OCI-M2 (cell line): Measurements from ENCODE around the gene ARHGAP28.
"Not testable (repeated sequence)": the region's sequence is repeated elsewhere in the genome, so short reads cannot be mapped to it uniquely, and the experiment has no call there.

Source experiments
- DNase-seq: peaks from one replicate; lab custom pipeline; 2025; ENCODE audit not compliant: unreplicated experiment; lab: John Stamatoyannopoulos, UW

ARHGAP28 gene

DNA sequence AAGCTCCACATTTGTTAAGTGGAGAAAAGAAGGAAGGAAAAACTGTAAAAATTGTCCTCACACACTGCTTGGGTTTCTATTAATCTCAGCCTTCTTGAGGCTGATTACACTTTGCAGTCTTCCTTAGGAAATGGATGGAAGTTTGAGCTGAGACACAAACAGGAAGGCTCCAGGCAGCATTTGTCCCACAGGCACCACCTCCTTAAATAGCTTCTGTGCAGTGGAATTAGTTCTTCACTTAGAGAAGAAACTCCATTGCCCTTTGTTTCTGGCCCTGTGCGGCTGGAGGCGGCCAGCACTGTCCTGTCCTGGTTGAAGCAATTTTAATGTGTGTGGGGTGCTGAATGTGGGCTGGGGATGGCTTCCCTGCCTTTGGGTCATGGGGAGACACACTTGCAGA, 44.3 kb downstream of the ARHGAP28 start:
- DNase-seq, result no peak

DNA sequence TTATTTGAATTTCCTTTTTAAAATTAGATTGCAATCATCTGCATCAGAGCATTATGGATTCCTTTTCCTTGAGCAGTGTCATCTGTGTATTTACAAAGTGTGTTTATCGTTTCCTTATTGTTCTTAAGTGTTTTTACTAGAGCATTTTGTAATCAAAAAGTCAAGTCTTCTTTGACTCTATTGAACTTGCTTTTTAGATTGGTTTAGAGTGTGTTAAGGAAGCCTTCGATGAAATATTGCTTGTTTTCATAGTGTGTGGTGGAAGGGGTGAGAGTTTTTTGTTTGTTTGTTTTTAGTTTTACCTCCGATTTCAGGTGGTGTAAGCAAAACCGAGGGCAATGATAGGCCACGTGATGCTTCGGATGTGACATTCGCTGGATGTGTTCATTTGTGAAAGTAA, 45.7 kb downstream of the ARHGAP28 start:
- no peak for DNase-seq

DNA sequence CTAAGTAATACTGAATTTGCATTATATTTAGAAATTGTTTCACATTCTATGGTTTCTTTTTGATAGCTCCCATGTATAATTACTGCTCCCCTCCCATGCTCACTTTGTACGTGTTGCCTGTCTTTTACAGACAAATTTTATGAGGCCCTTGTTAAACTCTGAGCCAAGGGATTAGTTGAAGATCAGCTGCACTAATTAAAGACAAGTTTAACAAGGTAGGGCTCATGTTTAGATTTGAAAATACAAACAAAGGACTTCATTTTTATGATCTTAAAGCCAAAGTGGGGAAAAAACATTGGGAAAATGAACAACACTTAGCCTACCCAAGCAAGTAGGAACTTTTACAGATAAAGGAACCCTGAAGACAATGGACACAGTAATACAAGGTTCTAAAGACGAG, 46.2 kb downstream of the ARHGAP28 start:
- DNase-seq, result no peak

DNA sequence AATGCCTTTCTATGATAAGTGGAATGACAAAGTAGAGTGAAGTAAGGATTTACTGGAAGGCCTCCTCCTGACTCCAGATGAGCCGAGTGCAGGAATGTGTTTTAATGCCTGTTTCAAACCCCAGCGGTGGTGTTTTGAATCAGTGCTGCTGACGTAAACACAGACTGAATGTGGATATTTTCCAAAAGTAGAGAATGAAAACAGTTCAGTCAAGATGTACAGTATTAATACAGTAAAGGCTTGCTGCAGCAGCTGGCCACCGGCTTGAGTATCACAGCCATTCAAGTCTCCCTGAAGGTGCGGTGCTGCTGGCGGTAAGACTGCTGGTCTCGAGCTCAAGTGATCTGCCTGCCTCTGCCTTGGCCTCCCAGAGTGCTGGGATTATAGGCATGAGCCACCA, 46.7 kb downstream of the ARHGAP28 start:
- no peak for DNase-seq

DNA sequence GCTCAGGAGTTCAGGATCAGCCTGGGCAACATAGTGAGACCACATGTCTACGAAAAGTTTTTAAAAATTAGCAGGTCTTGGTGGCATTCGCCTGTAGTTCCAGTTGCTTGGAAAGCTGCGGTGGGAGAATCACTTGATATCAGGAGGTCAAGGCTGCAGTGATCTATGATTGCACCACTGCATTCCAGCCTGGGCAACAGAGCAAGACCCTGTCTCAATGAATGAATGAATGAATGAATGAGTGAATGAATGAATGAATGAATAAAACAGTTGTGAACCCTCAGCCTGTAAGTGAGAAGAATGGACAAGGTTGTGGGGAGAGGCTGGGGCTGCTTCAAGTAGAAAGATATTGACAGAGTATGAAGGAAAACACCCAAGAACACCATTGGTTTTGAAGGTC, 48.0 kb downstream of the ARHGAP28 start:
- no peak for DNase-seq

DNA sequence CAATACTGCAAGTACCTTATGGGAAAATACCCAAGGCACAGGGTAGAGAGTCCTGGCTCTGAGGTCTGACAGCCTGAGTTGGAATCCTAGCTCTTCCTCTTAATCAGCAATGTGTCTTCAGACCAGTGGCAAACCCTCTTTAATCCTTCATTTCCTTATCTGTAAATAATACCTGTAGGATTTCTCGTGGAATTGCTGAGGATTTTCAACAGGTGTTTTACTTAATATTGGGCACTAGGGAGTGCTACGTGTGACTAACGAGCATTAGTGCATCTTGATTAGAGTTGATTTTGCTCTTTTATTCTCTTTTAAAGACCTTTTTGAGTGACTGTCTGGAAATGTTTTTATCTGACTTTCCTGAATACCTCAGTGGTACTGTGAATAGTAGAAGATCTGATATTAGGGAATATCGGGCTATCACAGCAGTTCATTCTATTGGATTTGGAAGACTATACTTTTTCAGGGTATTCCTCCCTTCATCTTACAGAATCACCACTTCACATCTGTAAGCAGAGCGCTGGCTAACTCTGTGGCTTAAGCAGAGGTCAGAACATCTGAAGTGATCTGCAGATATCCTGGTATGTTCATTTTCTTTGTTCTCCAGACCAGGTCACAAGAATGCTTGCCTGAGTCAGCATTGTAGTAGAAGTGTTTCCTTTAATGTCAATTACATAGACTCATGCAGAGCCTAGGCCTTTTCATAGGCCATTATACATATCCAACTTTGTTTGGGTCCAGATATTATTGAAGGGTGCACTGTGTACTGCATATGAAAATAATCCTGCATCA, 49.1 kb downstream of the ARHGAP28 start:
- DNase-seq, result no peak

DNA sequence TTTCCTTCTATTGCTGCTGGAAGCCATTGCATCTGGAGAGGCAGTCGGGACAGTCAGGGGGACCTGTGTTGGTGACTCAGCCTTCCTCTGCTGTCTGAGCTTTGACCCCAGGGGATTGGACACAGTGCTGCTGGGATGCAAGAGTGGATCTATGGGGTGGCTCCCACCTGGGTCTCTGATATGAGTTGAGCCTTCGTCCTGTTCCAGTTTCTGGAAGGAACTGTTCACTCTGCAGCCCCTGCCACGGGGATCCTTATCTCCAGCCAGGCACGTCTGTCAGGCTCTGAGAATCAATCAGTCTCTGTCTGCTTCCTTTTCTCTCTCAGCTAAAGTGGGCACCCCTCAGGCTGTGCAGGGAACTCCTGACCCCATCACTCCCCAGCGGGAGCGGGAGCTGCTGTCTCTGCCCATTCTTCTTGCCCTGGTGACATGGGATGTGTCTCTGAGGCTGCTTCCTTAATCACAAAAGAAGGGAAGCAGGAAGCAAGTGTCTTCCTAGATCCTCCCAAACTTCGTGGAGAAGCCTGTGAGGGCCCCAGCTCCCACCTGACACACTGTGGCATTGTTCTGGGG, 51.7 kb downstream of the ARHGAP28 start:
- DNase-seq, result no peak

DNA sequence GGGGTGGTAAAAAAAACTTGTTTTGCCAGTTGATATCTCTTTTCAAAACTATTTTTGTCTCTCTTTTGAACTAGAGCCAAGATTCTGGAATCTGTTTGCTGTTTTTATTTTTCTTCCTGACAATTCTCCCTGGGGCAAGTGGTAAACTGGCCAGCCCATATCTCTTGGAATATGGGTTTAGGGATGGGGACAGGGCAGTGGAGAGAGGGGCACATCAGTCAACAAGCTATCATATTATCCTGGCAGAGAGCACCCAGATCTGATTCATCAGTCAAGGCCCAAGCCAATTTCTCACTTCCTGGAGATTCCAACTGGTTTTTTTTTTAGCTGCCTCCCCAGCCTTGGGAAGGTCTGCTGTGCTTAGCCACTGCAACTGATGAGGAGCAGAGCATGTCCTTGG, 52.3 kb downstream of the ARHGAP28 start:
- DNase-seq, result no peak

DNA sequence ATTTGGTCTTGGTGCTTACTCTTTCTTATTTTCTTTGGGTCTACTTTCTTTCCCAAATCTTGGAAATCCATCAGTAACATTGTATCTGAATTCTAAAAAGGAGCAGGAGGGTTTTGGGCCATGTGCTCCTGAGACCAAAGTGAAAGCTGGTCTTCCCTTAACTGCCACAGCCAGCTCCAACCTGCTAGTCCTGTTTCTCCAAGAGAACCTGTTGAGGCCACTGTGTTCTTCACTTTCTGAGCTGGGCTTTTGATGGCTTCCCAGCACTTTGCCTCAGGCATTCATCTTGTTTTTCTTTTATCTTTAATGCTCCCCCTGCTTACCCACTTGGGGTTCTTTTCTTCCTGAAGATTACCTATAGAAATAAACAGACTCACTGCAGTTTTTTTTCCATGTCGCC, 53.3 kb downstream of the ARHGAP28 start:
- no peak for DNase-seq

DNA sequence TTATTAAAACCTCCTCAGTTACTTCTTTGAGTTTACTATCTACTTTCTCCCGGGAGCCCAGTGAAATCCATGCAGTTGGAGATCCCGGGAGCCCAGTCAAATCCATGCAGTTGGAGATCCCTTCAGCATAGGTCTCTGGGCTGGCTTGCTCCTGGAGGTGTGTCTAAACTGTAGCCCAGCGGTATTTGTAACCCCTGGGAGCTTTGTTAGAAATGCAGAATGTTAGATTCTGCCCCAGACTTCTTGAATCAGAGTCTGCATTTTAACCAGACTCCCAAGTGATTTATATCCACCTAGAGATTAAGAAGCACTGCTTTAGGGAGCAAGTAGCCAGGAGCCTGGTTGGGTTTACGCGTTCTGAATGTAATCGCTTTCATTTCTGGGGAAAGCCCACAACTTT, 54.5 kb downstream of the ARHGAP28 start:
- DNase-seq, result no peak

DNA sequence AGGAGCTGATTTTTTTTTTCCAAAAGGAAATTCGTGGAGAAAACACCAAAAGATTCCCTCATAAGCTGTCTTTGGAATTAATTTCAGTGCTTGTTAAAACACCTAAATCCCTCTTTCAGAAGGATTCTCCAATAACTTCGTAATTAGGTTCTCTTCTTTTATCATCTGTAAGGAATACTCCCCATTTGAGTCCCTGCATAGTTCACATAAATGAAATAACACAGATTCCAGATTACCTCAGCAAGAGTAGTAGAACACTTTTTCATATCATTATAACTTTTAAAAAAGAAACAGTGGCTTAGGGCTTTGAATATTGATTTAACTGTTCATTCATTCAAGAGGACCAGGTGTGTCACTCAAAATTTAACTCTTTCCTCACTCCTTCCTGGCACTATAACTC, 55.5 kb downstream of the ARHGAP28 start:
- no peak for DNase-seq

DNA sequence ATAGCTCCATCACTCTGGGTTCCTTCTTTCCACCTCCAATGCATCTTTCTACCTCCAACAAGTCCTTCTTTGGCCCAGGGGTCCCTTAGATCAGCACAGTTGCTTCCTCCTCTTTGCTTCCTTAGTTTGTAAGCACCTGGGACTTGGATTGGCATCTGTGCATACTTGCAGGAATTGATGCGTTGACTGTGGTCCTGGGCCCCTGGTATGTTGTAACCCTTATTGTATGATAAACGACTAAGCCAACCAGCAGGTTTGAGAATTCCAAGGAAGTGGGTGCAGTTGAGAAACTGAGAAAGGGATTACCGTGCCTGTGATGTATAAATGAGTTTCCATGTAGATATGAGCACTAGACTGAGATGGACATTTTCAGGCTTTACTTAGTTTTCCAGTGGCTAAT, 55.9 kb downstream of the ARHGAP28 start:
- no peak for DNase-seq

DNA sequence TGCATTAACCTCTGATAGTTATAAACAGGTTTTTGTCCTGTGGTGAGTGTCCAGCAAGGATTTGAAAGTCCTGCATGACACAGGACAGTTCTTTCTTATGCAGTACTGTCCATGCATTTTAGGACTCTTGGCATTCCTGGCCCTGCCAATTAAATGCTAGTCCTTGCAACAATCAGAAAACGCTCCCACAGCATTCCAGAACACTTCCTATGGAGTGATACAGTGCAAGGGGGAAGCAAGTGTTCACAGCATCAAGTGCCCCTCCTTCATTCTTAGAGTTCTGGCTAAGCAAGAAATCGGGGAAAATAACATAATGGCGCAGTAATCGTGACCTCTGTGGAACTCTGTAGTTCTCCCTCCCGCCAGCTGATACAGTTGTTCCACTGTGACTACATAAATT, 62.9 kb downstream of the ARHGAP28 start:
- DNase-seq, result no peak

DNA sequence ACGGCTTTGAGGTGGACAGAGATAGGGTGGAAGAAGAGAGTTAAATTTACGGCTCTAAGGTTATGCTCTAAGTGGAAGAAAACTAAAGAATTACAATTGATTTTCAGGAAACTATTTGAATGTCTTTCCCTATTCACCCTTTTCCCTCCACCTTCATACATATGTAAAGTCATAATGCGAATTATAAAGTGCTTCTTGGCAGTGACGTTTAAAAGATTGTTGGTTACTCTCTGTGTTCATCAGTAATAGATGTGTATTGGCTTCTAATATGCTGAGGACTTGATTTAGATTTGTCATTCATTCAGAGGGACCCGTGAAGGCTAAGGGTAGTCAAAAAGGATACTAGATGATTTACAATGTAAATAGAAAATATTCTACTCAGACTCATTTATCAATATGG, 63.9 kb downstream of the ARHGAP28 start:
- DNase-seq, result no peak

DNA sequence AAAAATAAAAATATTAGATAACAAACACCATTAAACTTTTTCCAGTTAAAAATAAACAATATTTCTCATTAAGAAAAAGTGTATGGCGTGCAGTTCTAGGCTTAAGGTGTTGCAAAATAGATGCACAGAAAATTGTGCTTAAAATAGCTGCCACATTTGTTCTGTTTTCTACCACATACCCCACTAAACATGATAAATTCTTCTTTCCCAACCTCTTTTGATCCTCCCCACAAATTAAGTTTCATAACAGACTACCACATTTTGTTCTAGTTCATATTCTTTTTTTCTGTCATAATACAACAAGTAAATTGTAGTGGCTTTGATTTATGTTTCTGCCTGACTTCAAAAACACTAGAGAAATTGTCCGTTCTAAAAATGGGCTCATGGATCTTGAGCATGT, 64.5 kb downstream of the ARHGAP28 start:
- no peak for DNase-seq

DNA sequence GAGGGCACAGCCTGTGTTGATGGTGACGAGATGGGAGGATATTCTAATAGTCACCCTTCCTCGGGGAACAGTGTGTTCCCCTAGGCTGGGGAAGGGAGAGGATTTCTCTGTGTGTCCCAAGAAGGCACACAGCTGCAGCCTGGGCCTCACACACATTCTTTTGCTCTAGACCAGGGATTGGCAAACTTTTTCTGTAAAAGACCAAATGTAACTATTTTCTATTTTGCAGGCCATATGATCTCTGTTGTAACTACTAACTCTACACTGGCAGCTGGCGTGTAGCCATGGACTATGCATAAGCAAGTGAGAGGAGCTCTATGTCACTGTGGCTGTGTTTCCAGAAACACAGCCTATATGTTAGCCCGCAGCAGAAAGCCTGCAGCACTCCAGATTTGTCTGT, 65.8 kb downstream of the ARHGAP28 start:
- DNase-seq, result no peak

DNA sequence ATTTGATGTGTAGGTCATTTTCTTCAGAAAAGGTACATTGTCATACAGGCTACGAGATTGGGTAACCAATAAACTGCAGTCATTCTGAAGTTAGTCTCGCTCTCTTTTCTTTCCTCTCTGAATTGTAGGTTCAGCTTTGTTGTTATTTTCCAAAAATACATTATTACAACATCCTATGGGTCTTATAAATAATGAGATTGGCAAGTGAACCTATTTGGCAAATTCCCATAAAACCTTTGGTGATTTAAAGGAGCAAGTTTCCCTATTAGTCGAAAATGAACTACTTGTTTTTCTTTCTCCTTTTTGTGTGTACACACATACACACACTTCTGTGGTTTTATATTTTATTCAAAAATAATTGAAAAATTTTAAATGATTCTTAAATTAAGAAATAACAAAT, 67.0 kb downstream of the ARHGAP28 start:
- no peak for DNase-seq

DNA sequence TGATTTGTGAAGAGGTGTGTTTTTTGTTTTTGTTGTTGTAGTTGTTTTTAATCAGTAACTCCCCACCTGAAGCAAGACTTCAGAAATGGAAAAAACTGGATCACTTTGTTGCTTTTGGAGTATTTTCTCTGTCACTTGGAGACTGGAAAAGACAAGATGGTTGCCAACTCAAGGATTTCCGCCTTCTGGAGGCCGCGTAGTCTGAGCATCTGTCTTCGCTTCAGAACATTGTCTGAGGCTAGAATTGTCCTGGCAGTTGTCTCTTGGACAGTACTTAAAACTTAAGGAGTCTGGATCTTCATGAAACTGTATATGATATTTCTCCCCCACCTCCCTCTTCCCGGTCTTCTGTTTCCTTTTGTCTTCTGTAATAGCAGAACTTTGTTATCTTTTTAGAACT, 67.7 kb downstream of the ARHGAP28 start:
- no peak for DNase-seq

DNA sequence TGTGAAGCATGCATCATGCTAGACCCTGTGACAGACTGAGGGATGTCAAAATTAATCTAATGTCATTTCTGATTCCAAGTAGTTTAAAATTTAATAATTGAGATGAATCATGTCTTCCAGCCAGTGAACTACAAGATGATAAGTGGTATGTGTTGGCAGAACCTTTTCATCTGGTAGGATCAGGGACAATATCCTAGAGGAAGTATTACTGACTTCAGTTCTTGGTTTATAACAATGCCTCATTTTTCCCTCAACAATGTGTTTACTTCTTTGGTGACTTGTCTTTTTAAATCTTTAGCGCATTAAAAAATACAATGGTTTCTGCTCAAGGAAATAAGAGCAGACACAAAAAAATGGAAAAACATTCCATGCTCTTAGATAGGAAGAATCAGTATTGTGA, 69.4 kb downstream of the ARHGAP28 start:
- DNase-seq, result no peak

DNA sequence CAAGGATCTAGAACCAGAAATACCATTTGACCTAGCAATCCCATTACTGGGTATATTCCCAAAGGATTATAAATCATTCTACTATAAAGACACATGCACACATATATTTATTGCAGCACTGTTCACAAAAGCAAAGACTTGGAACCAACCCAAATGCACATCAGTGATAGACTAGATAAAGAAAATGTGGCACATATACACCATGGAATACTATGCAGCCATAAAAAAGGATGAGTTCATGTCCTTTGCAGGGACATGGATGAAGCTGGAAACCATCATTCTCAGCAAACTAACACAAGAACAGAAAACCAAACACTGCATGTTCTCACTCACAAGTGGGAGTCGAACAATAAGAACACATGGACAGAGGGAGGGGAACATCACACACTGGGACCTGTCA, 70.8 kb downstream of the ARHGAP28 start:
- not testable (repeated sequence) for DNase-seq

DNA sequence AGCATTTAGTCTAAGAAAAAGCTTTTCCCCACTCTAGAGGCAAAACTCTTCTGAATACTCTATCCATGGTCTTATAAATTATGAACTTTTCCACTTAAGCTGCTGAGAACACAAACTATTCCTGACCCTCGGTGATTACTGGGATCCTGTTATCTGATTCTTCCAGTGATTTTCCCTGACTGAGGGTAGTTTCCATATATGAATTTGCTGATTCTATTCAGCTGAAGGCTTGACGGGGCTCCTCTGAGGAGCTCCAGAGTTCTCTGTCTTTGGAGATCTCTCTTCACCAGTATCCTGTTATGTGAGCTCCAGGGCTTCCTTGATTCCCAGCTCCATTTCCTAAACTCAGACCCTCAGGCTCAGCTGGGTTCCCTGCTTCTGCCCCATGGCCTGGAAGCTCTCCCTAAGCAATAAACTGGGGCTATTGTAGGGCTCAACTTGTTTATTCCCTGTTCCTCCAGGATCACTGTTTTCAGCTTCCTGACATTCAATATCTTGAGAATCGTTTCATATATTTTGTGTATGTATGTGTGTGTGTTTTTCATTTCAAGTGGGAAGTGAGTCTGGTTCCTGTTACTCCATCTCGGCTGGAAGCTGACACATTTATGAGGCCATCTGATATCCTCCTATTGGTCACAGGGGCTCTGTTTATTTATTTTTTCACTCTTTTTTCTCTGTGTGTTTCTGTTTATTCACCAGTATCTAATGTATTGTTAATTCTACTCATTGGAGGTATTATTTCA, 78.2 kb downstream of the ARHGAP28 start:
- no peak for DNase-seq

DNA sequence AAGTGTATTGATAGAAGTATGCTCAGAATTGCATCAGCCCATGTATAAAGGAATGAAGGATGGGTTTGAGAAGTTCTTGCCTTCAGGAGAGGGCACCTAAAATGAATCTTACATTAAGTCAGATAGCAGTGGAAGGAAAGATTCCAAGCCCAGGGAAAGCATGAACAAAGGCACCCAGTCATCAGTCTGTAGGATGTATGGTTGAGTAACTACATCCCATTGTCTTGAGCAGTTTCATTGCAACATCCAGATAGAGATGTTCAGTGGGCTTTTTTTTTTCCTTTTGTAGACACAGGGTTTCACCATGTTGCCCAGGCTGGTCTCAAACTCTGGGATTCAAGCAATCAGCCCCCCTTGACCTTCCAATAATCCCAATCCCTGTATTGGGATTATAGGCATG, 80.7 kb downstream of the ARHGAP28 start:
- DNase-seq, result no peak
